MM.1S (cell line): Measurements from ENCODE around the gene TTC28.

ENCODE experiments used
- EZH2 ChIP-seq: fragments of 300-600 bp; sonication (generic); optimal IDR thresholded peaks from 2 replicates; pipeline ENCODE3; 2017; ENCODE audit warnings: low read depth, mild to moderate bottlenecking, antibody characterized with exemption, low read length, mixed read lengths
- EZH2phosphoT487 ChIP-seq: fragments of 300-600 bp; sonication (generic); IDR thresholded peaks from 2 replicates; pipeline ENCODE4 v1.6.1; 2018; ENCODE audit warnings: antibody characterized with exemption, low read length

- TF ChIP-seq EZH2 (no peak), EZH2phosphoT487 (no peak)
Measured at GRCh38 chr22:28019360-28019759, 660.3 kb downstream of the TTC28 start.
